ENCODE data around the gene PAPPA2. TPM values are rescaled to one million over a fixed set of nuclear protein-coding genes. Genes with fewer than 3 reads are reported as not detected.

The PAPPA2 gene
- total RNA-seq, 4 donors from 2014 or later = under 0.01 to 1.5 TPM; not detected in 2

- no peak for DNase-seq
- no peaks in the 10 kb centered on the region for H3K4me1 ChIP-seq
- H3K36me3 ChIP-seq = no peaks in the 10 kb centered on the region
- no peaks in the 10 kb centered on the region for H3K9me3 ChIP-seq
- intact Hi-C loops (cut with DNase I) = no loop called here
- WGBS, 2 donors = 70 to 88% methylated on average over 5 of the region's 5 CpGs
- H3K27me3 ChIP-seq = no peaks in the 10 kb centered on the region
- TF ChIP-seq, protein P1, sequence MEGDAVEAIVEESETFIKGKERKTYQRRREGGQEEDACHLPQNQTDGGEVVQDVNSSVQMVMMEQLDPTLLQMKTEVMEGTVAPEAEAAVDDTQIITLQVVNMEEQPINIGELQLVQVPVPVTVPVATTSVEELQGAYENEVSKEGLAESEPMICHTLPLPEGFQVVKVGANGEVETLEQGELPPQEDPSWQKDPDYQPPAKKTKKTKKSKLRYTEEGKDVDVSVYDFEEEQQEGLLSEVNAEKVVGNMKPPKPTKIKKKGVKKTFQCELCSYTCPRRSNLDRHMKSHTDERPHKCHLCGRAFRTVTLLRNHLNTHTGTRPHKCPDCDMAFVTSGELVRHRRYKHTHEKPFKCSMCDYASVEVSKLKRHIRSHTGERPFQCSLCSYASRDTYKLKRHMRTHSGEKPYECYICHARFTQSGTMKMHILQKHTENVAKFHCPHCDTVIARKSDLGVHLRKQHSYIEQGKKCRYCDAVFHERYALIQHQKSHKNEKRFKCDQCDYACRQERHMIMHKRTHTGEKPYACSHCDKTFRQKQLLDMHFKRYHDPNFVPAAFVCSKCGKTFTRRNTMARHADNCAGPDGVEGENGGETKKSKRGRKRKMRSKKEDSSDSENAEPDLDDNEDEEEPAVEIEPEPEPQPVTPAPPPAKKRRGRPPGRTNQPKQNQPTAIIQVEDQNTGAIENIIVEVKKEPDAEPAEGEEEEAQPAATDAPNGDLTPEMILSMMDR (IDR thresholded peaks at IDR 0.05) = no peak
- TF ChIP-seq POLR2A (IDR thresholded peaks at IDR 0.05) = no peak
- H3K4me3 ChIP-seq = no peak overlapping the region
- H3K27ac ChIP-seq = no peak overlapping the region
Observed at GRCh38 chr1:176783309-176783708, 320.3 kb downstream of the PAPPA2 start.

DNA sequence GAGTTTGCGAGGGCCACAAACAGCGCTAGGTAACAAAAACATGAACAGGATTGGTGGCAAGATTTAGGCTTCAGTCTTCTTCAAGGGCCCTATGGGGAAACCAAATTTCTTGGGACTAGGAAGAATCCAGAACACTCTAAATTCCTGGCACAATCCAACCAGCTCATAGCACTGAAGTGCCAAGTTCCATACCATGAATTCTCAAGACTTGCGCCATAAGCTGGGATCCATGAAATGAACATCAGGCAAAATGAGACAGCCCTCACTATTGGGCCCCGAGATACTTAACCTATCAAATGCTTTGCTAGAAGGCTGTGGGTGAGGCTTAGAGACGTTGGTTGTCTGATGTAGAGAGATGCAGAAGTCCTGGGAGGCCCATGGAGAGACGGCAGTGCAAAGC, 322.1 kb downstream of the PAPPA2 start:
- H3K36me3 ChIP-seq = no peaks in the 10 kb centered on the region
- intact Hi-C loops (cut with DNase I) = no loop called here
- no peaks in the 10 kb centered on the region for H3K27me3 ChIP-seq
- no peak overlapping the region for H3K27ac ChIP-seq
- no peak overlapping the region for H3K4me3 ChIP-seq
- WGBS, 2 donors = 73 to 79% methylated on average over 6 of the region's 6 CpGs
- DNase-seq = no peak
- no peaks in the 10 kb centered on the region for H3K9me3 ChIP-seq
- no peak for TF ChIP-seq POLR2A (IDR thresholded peaks at IDR 0.05)
- TF ChIP-seq, protein P1 (IDR thresholded peaks at IDR 0.05) = no peak
- H3K4me1 ChIP-seq = no peaks in the 10 kb centered on the region

DNA sequence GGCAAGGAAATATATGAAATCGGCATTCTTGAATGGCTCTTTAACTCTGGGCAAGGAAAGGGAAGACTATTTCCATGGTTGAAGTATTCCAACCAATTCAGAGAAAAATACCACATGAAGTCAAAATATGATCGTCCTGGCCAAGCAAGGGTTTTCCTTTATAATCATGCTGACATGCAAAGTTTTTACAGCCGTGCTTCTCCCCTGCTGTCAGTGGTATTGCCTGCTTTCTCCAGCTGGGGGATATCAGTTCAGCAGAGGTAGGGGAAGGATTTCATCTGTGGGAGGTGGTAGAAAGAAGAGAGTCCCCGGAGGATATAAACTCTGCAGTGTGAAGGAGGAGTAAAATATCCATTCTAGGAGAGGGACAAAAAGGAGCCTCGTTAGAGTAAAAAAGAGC, 322.8 kb downstream of the PAPPA2 start:
- DNase-seq = no peak

DNA sequence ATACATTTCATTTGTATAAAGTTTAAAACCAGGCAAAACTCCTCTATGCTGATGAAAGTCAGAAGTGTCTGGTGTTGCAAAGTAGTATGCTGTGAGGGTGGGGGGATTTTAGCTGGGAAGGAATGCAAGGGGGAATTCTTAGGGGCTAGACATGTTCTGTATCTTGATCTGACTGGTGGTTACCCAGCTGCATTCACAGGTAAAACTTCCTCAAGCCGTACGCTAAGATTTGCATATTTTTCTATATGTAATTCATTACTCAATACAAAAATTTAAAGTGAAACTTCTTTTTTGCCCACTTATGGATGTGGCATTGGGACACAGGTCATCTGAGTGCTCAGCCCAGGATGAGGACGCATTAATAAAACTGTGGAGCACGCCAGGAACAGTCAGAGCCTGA, 323.3 kb downstream of the PAPPA2 start:
- H3K9me3 ChIP-seq = no peaks in the 10 kb centered on the region
- no peaks in the 10 kb centered on the region for H3K4me1 ChIP-seq
- no peak overlapping the region for H3K27ac ChIP-seq
- intact Hi-C loops (cut with DNase I) = no loop called here
- no peaks in the 10 kb centered on the region for H3K36me3 ChIP-seq
- TF ChIP-seq POLR2A (IDR thresholded peaks at IDR 0.05) = no peak
- TF ChIP-seq, protein P1 (IDR thresholded peaks at IDR 0.05) = no peak
- 15 to 27% methylated on average over 4 of the region's 4 CpGs for whole genome bisulfite sequencing, 2 donors
- DNase-seq = no peak
- no peaks in the 10 kb centered on the region for H3K27me3 ChIP-seq
- H3K4me3 ChIP-seq = no peak overlapping the region

More for the DNA sequence above, 322.8 kb downstream of the PAPPA2 start:
- Histone ChIP-seq H3K27ac (no peak overlapping the region), H3K4me1 (no peaks in the 10 kb centered on the region), H3K9me3 (no peaks in the 10 kb centered on the region), H3K4me3 (no peak overlapping the region), H3K27me3 (no peaks in the 10 kb centered on the region), H3K36me3 (no peaks in the 10 kb centered on the region)
- intact Hi-C loops (cut with DNase I) = no loop called here
- TF ChIP-seq, protein P1 (IDR thresholded peaks at IDR 0.05) = no peak
- no peak for TF ChIP-seq POLR2A (IDR thresholded peaks at IDR 0.05)
- WGBS, 2 donors = 23 to 39% methylated on average over 5 of the region's 5 CpGs

GRCh38 chr1:176789571-176790090, 326.7 kb downstream of the PAPPA2 start:
- Histone ChIP-seq H3K27ac (no peak overlapping the region), H3K4me1 (no peaks in the 10 kb centered on the region), H3K4me3 (no peak overlapping the region), H3K36me3 (no peaks in the 10 kb centered on the region), H3K27me3 (no peaks in the 10 kb centered on the region), H3K9me3 (no peaks in the 10 kb centered on the region)
- no peak for DNase-seq
- intact Hi-C loops (cut with DNase I) = no loop called here
- TF ChIP-seq, protein P1 (IDR thresholded peaks at IDR 0.05) = no peak
- TF ChIP-seq POLR2A (IDR thresholded peaks at IDR 0.05) = no peak
- WGBS, 2 donors = 28 to 47% methylated on average over 1 of the region's 1 CpG
